NCI-H1436 treated with DMSO at 0.1 percent for 48 hours (cell line): ENCODE data around the gene CBY2.
"Not testable (repeated sequence)": the region's sequence is repeated elsewhere in the genome, so short reads cannot be mapped to it uniquely, and the experiment has no call there.

ENCODE experiments used
- DNase-seq: peaks from one replicate; lab custom pipeline; 2025; lab: John Stamatoyannopoulos, UW

The CBY2 gene

DNA sequence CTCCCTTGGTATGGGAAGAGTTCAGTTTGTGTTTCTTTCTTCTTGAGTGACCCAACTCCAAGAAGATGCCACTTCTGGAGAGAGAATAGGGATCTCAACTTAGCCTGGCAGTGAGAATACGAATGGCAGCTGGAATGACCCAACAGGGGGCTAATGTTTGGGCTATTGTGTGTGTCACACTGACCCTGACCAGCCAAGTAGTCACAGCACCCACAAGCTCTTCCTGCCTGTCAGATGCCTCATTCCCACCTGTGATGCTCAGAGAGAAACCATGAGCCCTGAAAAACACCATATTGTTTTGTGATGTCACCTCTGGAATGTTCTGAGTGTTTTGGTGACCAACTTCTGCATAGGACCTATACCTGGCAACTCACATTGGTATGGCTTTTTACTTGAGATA lies at the start of gene CBY2:
TSS of gene CBY2 (plus strand) at position 233 of the 400 bp plus-strand sequence. CDS start at position 304, 71 bp downstream.
- DNase-seq: no peak

DNA sequence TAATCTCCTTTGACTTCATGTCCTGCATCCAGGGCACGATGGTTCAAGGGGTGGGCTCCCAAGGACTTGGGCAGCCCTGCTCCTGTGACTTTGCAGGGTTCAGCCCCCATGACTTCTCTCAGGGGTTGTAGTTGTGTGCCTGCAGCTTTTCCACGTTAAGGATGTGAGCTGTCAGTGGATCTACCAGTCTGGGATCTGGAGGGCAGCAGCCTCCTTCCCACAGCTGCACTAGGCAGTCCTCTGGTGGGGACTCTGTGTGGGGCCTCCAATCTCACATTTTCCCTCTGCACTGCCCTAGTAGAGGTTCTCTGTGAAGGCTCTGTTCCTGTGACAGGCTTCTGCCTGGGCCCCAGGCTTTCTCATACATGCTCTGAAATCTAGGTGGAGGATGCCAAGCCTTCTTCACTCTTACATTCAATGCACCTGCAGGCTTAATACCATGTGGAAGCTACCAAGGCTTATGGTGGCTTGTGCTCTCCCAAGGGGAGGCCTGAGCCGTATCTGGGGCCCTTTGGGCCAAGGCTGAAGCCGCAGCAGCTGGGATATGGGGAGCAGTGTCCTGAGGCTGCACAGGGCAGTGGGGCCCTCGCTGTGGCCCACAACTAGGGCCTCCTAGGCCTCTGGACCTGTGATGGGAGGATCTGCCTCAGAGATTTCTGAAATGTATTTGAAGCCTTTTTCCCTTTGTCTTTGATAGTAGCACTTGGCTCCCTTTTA lies 47.3 kb upstream of the CBY2 start:
- no peak for DNase-seq

DNA sequence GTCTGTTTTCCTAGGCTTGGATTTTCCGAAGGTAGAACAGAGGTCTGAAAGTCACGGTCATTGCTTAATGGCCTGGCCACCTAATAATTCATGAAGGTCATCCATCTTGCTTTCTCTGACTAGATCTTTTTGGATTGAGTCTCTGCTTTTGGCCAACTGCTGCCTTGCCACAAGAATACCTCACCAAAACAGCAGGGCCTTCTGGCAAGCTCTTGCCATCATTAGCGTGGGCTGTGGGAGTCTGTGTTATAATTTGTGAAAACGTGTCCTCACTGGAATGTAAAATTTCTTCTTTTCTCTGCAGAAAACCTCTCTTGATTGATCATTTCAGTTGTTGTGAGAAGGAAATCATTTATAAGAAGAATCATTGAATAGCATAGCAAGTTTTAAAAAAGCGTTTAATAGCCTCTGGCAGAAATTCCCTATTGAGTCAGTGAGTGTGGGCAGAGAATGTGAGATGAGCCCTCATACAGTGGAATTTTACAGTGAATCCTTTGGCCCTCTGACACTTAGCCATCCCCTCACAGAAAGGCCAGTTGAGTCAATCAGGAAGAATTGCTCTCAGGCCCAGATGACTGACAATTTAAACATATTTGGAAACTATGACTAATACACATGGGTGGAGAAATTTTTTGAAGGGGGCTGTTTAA lies 43.4 kb upstream of the CBY2 start:
- no peak for DNase-seq

GRCh38 chr13:45659536-45659935 lies 42.6 kb upstream of the CBY2 start:
- DNase-seq: no peak

DNA sequence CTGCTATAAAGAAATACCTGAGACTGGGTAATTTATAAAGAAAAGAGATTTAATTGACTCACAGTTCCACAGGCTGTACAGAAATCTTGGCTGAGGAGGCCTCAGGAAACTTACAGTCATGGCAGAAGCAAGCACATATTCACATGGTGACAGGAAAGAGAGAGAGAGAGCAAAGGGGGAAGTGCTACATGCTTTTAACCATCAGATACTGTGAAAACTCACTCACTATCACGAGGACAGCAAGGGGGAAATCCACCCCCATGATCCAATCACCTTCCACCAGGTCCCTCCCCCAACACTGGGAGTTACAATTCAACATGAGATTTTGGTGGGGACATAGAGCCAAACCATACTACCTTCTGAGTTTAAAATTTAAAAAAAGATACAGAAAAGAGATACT lies 41.7 kb upstream of the CBY2 start:
- DNase-seq: not testable (repeated sequence)

DNA sequence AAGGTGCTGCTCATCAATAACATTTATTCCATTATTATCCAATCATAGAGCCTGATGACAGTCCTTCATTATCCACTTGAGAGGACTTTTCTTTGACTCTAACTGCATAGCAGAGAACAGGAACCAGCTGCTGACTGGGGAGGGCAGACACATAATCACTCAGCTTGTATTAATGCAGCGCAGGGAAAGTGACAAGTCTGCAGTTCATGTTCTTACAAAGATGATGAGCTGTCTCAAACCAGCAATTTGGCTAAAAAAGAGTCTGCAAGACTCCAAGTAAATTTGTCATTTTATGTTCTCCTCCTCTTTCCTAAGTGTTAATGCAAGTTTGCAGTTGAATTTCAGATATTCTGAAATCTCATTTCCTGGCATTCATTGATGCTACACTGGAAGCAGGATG lies 40.0 kb upstream of the CBY2 start:
- DNase-seq: peak; percentile 3

DNA sequence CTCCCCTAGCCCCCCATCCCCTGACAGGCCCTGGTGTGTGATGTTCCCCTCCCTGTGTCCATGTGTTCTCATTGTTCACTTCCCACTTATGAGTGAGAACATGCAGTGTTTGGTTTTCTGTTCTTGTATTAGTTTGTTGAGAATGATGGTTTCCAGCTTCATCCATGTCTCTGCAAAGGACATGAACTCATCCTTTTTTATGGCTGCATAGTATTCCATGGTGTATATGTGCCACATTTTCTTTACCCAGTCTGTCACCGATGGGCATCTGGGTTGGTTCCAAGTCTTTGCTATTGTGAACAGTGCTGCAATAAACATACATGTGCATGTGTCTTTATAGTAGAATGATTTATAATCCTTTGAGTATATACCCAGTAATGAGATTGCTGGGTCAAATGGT lies 39.2 kb upstream of the CBY2 start:
- DNase-seq: not testable (repeated sequence)

DNA sequence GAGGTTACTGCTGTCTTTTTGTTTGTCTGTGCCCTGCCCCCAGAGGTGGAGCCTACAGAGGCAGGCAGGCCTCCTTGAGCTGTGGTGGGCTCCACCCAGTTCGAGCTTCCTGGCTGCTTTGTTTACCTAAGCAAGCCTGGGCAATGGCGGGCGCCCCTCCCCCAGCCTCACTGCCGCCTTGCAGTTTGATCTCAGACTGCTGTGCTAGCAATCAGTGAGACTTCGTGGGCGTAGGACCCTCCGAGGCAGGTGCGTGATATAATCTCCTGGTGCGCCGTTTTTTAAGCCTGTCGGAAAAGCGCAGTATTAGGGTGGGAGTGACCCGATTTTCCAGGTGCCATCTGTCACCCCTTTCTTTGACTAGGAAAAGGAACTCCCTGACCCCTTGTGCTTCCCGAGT lies 32.5 kb upstream of the CBY2 start:
- DNase-seq: not testable (repeated sequence)

GRCh38 chr13:45670189-45670885 lies 31.8 kb upstream of the CBY2 start:
- DNase-seq: no peak

GRCh38 chr13:45674908-45675307 lies 27.2 kb upstream of the CBY2 start:
- no peak for DNase-seq

DNA sequence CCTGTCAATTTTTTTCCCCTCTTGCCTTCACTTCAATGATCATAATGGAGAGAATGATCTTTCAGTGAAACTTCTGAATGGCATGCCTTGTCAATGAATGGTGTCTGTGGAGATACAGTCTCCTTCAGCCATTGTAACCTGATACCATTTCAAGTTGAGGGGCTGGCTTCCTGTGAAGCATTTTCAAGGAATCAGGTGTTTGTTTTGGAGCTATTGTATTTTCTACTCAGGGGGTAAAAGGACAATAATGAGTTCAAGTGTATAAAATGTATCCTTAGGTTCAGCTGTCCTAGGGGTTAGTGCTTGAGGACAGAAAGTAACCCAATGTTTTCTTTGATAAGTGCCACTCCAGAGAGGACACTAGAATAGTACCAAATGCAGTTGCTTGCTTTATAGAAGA lies 23.8 kb upstream of the CBY2 start:
- no peak for DNase-seq

- no peak for DNase-seq
Measured at GRCh38 chr13:45681113-45681512, 21.0 kb upstream of the CBY2 start.

- no peak for DNase-seq
Measured at GRCh38 chr13:45682494-45683008, 19.6 kb upstream of the CBY2 start.

DNA sequence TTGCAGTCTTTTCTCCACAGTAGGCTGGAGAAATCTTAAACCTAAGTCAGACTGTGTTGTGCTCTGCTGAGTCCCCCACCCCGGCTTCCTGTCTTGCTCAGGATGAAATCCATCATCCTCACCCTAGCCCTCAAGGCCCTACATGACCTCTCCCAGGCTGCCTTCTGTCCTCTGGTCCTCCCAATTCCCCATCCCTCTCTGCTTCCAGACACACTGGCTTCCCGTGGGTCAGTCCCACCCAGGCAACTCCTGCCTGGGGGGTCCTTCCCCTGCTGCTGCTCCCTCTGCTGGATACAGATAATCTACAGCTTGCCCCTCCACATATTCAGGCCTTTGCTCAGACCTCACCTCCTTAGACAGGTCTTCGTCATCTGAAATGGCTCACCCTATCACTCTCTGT lies 18.4 kb upstream of the CBY2 start:
- DNase-seq: no peak

- DNase-seq: no peak
Measured at GRCh38 chr13:45688577-45688976, 13.5 kb upstream of the CBY2 start.

DNA sequence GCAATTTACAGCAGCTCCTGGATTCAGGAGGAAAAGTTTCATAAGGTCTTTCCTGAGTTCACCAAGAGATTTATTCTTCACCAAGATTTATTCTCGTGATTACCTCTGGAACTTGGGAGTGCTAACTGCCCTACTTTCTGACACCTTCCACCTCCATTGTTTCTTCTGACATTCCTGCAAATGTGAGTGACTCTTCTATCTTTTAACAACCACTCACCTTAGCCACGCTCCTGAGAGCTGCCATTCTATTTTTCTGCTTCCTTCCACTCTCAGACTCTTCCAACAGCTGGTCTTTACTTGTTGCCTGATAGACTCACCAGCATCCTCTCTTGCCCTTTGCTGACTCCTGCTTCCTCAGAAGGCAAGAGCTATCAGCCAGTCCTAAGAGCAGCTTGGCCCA lies 11.5 kb upstream of the CBY2 start:
- no peak for DNase-seq

GRCh38 chr13:45691251-45691650 lies 10.9 kb upstream of the CBY2 start:
- no peak for DNase-seq

GRCh38 chr13:45691667-45692066 lies 10.5 kb upstream of the CBY2 start:
- DNase-seq: no peak

DNA sequence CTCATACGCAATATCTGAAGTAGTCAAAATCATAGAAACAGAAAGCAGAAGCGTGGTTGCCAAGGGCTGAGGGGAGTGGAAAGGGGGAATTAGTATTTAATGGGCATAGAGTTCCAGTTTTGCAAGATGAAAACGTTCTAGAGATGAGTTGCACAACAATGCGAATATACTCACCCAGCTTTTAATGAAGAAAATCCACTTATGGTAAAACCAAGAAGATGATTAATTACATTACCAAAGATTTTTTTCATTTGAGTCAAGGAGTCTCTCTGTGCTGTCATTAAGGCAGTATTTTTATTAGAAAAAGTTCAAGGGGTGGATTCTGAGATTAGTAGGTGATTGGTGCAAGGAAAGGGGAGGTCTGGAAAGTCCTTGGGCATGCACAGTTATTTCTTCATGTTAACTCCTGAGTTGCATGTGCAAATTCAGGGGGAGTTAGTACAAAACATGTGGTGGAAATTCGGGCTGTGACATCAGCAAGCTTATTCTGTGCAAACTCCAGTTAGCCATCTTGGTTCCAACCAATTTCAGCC lies 6.9 kb upstream of the CBY2 start:
- DNase-seq: no peak

DNA sequence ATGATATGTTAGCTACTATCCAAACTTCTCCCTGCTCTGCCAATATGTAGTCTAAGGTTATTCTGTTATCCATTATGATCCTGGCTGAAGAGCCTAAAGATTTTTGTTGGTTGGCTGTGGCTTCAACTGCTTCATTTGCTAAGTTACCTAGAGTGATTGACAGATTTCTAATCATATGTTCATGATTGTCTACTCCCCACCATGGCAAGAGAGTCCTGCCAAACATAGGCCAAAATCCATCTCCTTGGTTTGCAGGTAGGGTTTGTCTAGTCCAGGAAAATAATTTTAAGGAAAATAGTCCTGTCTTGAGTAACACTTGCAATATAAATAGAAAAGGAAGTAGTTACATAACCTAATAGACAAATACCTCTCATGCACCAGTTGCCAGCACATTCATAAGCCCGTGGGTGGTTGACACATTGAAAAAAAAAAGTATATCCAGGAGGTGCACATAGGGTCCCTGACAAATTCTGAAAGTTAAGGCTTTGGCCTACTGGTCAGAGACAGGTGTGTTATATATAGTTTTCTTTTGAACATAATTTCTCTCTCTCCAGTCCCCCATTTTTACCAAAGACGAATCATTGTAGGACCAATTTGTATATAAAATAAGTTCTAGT lies 5.4 kb upstream of the CBY2 start:
- no peak for DNase-seq

GRCh38 chr13:45700971-45701900 lies 884 bp upstream of the CBY2 start:
- no peak for DNase-seq
